GM12801 (cell line): ENCODE data around the gene STAT6.

Experiments used
- CTCF ChIP-seq: IDR thresholded peaks from one replicate; pipeline ENCODE4 v1.5.1; 2011; ENCODE audit warnings: control low read depth; ENCODE audit not compliant: insufficient read length; ENCODE audit errors: extremely low read depth

STAT6 gene

GRCh38 chr12:57107456-57108155, 3.6 kb downstream of the STAT6 start:
- no peak for TF ChIP-seq CTCF

- no peak for TF ChIP-seq CTCF
Observed at GRCh38 chr12:57106021-57106708, 5.0 kb downstream of the STAT6 start.

GRCh38 chr12:57105011-57105753, 6.0 kb downstream of the STAT6 start:
- no peak for TF ChIP-seq CTCF

- TF ChIP-seq CTCF: no peak
Observed at GRCh38 chr12:57104292-57104910, 6.8 kb downstream of the STAT6 start.

- no peak for TF ChIP-seq CTCF
Observed at GRCh38 chr12:57103856-57104255, 7.3 kb downstream of the STAT6 start.

- TF ChIP-seq CTCF: no peak
Observed at GRCh38 chr12:57101892-57102695, 9.1 kb downstream of the STAT6 start.
